Activated naive CD8-positive, alpha-beta T cell (primary cell): ENCODE data around the gene CHCHD6.
"Not testable (repeated sequence)": the region's sequence is repeated elsewhere in the genome, so short reads cannot be mapped to it uniquely, and the experiment has no call there.

Experiments used
- H3K27ac Mint-ChIP-seq: one replicate; pipeline ENCODE4 v1.8.0; 2021; ENCODE audit warnings: mixed read lengths
- H3K27me3 Mint-ChIP-seq: one replicate; pipeline ENCODE4 v1.8.0; 2021; ENCODE audit warnings: mixed read lengths
- H3K36me3 Mint-ChIP-seq: one replicate; pipeline ENCODE4 v1.8.0; 2021; ENCODE audit warnings: mixed read lengths
- H3K4me1 Mint-ChIP-seq: one replicate; pipeline ENCODE4 v1.8.0; 2021; ENCODE audit warnings: low read depth, mixed read lengths
- H3K4me3 Mint-ChIP-seq: one replicate; pipeline ENCODE4 v1.8.0; 2021; ENCODE audit warnings: mild to moderate bottlenecking, mixed read lengths
- H3K9me3 Mint-ChIP-seq: one replicate; pipeline ENCODE4 v1.8.0; 2021; ENCODE audit warnings: low read depth, mixed read lengths

CHCHD6 gene

DNA sequence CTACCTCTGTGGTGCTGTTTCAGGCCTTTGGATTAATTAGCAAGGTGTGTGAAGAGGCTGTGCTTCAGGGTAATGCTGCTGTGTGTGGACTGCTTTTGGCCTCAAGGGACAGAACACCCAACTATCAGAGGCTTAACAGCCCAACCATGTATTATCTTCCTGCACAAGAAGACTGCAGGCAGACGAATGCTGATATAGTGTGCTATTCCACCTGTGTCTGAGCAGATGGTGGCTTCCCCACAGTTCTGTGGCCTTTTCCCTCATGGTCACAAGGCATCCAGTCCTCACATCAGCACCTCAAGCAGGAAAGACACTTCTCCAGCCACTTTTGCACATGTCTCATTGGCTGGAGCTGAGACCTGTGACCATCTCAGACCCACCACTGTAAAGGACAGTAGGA, 76.6 kb downstream of the CHCHD6 start:
- no peak overlapping the region for H3K4me3 Mint-ChIP-seq
- no peak overlapping the region for H3K27ac Mint-ChIP-seq
- no peaks in the 10 kb centered on the region for H3K27me3 Mint-ChIP-seq
- no peaks in the 10 kb centered on the region for H3K9me3 Mint-ChIP-seq
- H3K36me3 Mint-ChIP-seq, result peaks cover 22% of the 10 kb centered on the region
- peaks cover 10% of the 10 kb centered on the region for H3K4me1 Mint-ChIP-seq

DNA sequence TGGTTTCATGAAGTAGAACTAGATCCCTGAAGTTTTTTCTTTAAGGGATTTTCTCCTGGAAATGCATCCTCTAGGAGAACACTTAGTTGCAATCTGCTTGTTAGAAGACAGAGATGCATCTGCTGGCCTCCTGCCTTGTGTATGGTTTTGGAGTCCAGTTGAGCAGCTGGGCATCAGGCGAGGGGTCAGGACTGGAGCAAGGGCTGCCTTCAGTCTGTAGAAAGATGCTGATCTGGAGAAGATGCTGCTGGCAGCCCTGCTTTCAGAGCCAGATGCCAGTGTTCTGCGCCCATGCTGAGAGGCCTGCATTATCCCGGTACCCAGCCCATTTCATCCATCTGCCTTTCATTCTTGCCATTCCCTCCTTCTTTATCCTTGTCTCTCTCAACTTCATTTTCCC, 77.4 kb downstream of the CHCHD6 start:
- Mint-ChIP-seq H3K36me3 (peaks cover 24% of the 10 kb centered on the region), H3K27ac (no peak overlapping the region), H3K4me1 (peaks cover 10% of the 10 kb centered on the region), H3K4me3 (no peak overlapping the region), H3K27me3 (no peaks in the 10 kb centered on the region), H3K9me3 (no peaks in the 10 kb centered on the region)

DNA sequence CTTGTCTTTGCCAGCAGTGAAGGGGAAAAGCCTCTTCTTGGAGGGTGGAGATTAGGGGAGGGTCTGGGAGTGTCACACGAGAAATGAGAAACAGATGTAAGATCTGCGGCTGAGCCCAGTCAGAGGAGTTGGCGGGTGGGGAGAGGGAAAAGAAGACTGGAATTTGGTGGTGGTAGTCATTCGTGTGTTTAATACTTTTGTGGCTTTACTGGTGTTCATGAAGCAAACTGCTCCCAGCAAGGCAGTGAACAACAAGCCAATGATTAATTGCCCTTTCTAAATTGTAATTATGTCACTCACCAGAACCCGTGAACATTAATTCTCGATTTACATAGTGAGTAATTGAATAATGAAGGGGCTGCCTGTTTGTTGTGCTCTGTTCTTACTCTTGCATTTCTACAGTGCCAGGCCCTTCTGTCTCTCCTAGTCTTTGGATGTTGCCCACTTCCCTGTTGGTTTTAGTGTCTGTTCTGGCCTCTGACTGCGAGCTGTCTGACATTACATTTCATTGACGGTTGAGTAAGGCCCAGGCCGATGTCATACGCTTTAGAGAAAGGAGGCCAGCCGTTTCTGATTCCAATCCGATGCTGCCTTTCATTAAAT, 78.0 kb downstream of the CHCHD6 start:
- peaks cover 24% of the 10 kb centered on the region for H3K36me3 Mint-ChIP-seq
- no peak overlapping the region for H3K27ac Mint-ChIP-seq
- H3K4me1 Mint-ChIP-seq, result peaks cover 10% of the 10 kb centered on the region
- H3K4me3 Mint-ChIP-seq, result no peak overlapping the region
- no peaks in the 10 kb centered on the region for H3K9me3 Mint-ChIP-seq
- no peaks in the 10 kb centered on the region for H3K27me3 Mint-ChIP-seq

DNA sequence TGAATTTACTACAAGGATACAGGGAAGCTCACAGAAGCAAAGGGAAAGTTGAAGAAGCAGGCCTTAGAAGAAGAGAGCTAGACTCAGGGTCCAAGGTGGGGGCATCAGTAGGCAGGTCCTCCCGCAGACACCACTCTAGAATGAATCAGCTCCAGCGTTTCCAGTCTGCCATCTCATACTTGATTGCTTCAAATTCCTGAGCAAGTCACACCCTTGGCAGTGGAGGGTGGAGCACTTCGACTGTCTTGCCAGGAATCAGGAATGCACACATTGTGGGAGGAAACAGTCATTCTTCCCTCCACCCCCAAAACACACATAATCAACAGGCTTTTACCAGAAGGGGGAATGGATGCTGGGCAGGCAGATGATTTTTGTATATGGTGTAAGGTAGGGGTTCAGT, 78.5 kb downstream of the CHCHD6 start:
- Mint-ChIP-seq H3K4me1 (peaks cover 10% of the 10 kb centered on the region), H3K9me3 (no peaks in the 10 kb centered on the region), H3K4me3 (no peak overlapping the region), H3K36me3 (peaks cover 24% of the 10 kb centered on the region), H3K27me3 (no peaks in the 10 kb centered on the region), H3K27ac (no peak overlapping the region)

DNA sequence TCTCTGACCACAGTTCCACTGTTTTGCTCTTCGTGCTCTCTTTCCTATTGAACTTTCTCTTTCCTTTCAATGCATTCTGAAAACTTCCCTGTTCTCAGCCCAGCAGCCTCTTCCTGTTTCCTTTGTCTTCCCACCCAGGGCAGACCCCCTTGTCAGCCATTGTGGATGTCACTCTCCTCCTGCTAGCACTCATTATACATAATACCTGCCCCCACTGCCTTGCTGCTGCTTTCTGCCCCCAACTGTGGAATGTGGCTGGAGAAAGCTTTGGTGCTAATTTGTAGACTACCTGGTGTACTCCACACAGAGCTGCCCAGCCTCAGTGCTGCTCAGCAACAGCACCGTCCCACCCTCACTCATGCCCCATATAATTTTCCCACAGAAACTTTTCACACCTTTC, 80.2 kb downstream of the CHCHD6 start:
- H3K9me3 Mint-ChIP-seq, result no peaks in the 10 kb centered on the region
- H3K27me3 Mint-ChIP-seq, result no peaks in the 10 kb centered on the region
- H3K4me3 Mint-ChIP-seq, result no peak overlapping the region
- peaks cover 32% of the 10 kb centered on the region for H3K36me3 Mint-ChIP-seq
- peak overlapping the region; percentile 47 for H3K27ac Mint-ChIP-seq
- peaks cover 10% of the 10 kb centered on the region for H3K4me1 Mint-ChIP-seq

DNA sequence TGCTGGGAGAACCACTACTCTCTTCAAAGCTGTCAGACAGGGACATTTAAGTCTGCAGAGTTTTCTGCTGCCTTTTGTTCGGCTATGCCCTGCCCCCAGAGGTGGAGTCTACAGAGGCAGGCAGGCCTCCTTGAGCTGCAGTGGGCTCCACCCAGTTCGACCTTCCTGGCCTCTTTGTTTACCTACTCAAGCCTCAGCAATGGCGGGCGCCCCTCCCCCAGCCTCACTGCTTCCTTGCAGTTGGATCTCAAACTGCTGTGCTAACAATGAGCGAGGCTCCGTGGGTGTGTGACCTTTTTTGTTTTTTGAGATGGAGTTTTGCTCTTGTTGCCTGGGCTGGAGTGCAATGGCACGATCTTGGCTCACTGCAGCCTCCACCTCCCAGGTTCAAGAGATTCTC, 87.3 kb downstream of the CHCHD6 start:
- H3K4me3 Mint-ChIP-seq, H3K27ac Mint-ChIP-seq, H3K27me3 Mint-ChIP-seq, H3K4me1 Mint-ChIP-seq: not testable (repeated sequence)
- peaks cover 14% of the 10 kb centered on the region for H3K9me3 Mint-ChIP-seq
- peaks cover 33% of the 10 kb centered on the region for H3K36me3 Mint-ChIP-seq

DNA sequence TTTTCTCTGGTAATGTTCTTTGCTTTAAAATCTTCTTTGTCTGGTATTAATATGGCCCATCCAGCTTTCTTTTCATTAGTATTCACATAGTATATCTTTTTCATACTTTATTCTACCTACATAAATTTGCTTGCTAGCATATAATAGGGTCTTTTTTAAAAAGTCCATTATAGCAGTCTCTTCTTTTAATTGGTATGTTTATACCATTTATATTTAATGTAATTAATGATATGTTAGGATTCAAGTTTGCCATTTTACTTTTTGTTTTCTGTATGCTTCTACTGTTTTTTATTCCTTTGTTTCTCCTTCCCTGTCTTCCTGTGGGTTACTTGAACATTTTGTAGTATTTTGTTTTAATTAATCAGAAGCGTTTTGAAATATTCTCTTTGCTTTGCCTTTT, 89.0 kb downstream of the CHCHD6 start:
- peaks cover 5% of the 10 kb centered on the region for H3K4me1 Mint-ChIP-seq
- peaks cover 36% of the 10 kb centered on the region for H3K36me3 Mint-ChIP-seq
- no peak overlapping the region for H3K4me3 Mint-ChIP-seq
- H3K27ac Mint-ChIP-seq, result no peak overlapping the region
- peaks cover 14% of the 10 kb centered on the region for H3K9me3 Mint-ChIP-seq
- no peaks in the 10 kb centered on the region for H3K27me3 Mint-ChIP-seq

DNA sequence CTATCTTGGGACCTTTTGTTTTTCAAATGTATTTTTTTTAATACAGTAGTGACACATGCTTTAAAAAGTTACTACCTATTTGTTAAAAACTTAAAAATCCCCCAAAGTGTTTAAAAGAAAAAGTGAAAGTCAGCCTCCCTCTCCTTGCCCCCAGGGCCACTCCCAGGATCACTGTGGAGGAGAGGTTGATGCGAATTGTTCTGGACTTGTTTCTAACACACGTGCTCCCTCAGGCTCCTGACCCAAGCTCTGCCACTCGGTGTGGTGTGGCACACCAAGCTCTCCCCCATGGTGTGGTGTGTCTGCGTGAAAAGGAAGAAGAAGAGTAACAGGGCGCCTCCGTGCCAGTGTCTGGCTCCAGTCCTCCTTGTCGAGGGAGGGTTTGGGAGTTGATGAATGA, 93.5 kb downstream of the CHCHD6 start:
- peaks cover 42% of the 10 kb centered on the region for H3K36me3 Mint-ChIP-seq
- peaks cover 3% of the 10 kb centered on the region for H3K4me1 Mint-ChIP-seq
- no peaks in the 10 kb centered on the region for H3K27me3 Mint-ChIP-seq
- H3K9me3 Mint-ChIP-seq, result peaks cover 8% of the 10 kb centered on the region
- no peak overlapping the region for H3K4me3 Mint-ChIP-seq
- no peak overlapping the region for H3K27ac Mint-ChIP-seq

DNA sequence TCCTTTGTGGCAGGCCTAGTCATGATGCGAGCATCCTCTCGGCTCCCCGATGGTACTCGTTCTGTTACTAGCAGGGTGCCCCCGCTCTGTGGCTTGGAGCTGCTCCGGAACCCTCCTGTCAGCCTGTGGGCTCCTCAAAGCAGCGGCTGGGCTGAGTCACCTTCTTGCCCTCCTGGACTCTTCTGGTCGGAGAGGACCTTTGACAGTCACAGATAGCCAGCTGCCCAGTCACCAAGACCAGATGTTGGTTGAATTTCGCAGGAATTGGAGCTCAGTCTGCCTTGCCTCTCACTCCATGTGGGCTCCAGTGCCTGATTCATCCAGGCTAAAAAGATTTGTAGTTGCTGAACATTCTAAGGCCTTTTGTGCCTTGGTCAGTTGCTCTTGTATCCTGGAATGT, 94.5 kb downstream of the CHCHD6 start:
- Mint-ChIP-seq H3K27ac (no peak overlapping the region), H3K4me1 (peaks cover 1% of the 10 kb centered on the region), H3K9me3 (peaks cover 5% of the 10 kb centered on the region), H3K4me3 (no peak overlapping the region), H3K36me3 (peaks cover 34% of the 10 kb centered on the region), H3K27me3 (no peaks in the 10 kb centered on the region)

DNA sequence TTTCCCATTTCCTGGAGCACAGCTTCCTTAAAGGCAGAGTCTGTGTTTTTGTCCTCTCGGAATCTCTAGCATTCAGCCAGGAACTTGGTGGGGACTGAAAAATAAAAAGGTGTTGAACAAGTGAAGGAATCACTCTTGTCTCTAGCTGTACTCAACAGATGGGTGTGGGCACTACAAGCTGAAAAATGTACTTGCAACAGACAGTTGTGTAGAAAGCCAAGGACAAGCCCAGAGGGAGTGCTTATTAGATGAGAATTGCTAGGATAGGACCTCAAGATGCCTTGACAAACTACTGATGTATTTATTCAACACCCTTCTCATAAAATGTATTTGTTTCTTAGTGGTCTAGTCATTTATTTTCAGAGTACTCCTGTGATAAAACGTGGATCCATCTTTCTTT, 95.1 kb downstream of the CHCHD6 start:
- Mint-ChIP-seq H3K27me3 (no peaks in the 10 kb centered on the region), H3K36me3 (peaks cover 30% of the 10 kb centered on the region), H3K27ac (no peak overlapping the region), H3K4me3 (no peak overlapping the region), H3K9me3 (no peaks in the 10 kb centered on the region), H3K4me1 (peaks cover 1% of the 10 kb centered on the region)

DNA sequence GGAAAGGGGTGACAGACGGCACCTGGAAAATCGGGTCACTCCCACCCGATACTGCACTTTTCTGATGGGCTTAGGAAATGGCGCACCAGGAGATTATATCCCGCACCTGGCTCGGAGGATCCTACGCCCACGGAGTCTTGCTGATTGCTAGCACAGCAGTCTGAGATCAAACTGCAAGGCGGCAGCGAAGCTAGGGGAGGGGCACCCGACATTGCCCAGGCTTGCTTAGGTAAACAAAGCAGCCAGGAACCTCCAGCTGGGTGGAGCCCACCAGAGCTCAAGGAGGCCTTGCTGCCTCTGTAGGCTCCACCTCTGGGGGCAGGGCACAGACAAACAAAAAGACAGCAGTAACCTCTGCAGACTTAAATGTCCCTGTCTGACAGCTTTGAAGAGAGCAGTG, 97.3 kb downstream of the CHCHD6 start:
- peaks cover 27% of the 10 kb centered on the region for H3K36me3 Mint-ChIP-seq
- not testable (repeated sequence) for H3K9me3 Mint-ChIP-seq, H3K27ac Mint-ChIP-seq, H3K27me3 Mint-ChIP-seq, H3K4me1 Mint-ChIP-seq, H3K4me3 Mint-ChIP-seq

DNA sequence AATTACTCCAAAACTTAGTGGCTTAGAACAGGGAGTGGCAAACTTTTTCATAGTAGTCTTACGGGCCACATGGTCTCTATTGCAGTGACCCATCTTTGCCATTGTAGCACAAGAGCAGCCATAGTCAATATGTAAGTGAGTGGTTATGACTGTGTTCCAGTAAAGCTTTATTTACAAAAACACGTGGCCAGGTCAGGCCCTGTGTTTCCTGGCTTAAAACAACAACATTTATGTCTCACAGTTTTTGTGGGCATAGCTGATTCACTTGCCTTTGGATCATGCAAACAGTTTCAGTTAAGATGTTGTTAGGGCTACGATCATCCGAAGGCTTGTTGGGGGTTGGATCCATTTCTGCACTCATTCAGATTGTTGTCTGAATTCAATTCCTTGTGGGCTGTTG, 103.8 kb downstream of the CHCHD6 start:
- no peaks in the 10 kb centered on the region for H3K27me3 Mint-ChIP-seq

DNA sequence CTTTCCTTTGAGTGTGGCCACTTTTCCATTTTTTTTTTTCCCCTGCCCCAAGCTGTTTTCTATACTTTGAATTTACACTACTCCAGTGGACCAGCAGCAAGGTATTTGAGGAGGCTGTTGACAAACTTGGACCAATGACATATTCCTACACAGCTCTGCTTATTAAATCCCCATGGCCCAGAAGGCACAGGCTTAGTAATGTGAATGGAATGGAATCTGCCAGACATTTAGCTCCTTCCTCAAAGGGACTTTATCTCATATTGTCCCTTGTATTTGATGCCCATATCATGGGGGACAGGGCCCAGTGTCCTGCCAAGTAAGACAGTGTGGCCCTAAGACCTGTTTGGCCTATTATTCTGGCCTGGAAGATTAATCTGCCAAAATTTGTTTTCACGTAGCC, 107.5 kb downstream of the CHCHD6 start:
- H3K4me3 Mint-ChIP-seq, result no peak overlapping the region
- peaks cover 12% of the 10 kb centered on the region for H3K9me3 Mint-ChIP-seq
- H3K36me3 Mint-ChIP-seq, result peaks cover 4% of the 10 kb centered on the region
- peaks cover 8% of the 10 kb centered on the region for H3K4me1 Mint-ChIP-seq
- no peaks in the 10 kb centered on the region for H3K27me3 Mint-ChIP-seq
- no peak overlapping the region for H3K27ac Mint-ChIP-seq

More for the DNA sequence above, 103.8 kb downstream of the CHCHD6 start:
- H3K36me3 Mint-ChIP-seq, result peaks cover 4% of the 10 kb centered on the region
- peaks cover 1% of the 10 kb centered on the region for H3K4me1 Mint-ChIP-seq
- no peak overlapping the region for H3K27ac Mint-ChIP-seq
- H3K4me3 Mint-ChIP-seq, result no peak overlapping the region
- H3K9me3 Mint-ChIP-seq, result peaks cover 12% of the 10 kb centered on the region

DNA sequence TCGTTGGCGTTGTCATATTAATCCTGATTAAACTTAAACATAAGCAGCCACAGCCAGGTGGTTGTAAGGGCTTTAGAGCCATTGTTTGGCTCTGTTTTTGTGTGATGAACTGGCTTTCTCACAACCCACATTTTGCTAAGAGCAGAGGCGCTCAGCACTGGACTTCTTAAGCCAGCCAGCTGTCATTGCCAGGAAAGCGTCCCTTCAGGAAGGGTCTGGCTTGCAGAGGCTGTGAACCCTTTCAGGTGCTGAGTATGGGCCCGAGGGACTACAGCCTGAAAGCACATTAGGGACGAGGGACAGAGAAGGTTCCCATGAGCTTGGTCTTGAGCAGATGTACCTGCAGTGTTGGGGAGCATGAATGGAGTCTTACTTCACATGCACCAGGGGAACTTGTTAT, 112.3 kb downstream of the CHCHD6 start:
- Mint-ChIP-seq H3K36me3 (peaks cover 6% of the 10 kb centered on the region), H3K9me3 (no peaks in the 10 kb centered on the region), H3K4me3 (no peak overlapping the region), H3K27ac (no peak overlapping the region), H3K27me3 (no peaks in the 10 kb centered on the region), H3K4me1 (peaks cover 13% of the 10 kb centered on the region)

DNA sequence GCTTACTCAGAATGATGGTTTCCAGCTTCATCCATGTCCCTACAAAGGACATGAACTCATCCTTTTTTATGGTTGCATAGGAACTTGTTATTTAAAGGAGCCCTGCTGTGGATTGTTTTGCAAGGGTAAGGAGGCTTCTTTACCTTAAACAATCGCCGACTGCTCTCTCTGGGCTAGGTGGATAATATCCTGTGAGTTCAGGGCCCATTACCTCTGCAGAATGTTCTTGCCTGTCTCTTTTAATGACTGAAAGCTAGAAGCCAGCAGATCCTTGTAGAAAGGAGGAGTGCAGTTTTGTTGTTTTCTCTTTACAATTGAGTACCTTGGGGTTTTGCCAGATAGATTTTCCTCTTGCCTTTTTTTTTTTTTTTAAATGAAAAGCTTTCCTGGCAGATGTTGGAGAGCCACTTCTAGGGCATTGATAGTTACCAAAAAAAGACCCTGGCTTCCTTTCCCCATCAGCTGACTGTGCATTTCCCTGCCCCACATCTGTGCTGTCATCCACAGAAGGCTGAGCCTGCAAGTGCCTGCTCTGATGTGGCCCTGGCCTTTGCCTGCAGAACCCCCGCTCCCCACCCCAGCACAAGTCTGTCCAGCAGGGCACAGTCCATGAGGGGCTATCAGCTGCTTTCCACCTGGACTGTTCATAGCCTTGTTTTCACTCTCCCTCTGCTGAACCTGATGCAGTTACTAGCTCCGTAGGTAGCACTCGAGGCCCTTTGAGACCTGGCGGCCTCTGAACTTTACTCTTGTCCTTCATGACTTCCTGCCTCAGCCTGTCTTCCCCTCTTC, 113.1 kb downstream of the CHCHD6 start:
- H3K9me3 Mint-ChIP-seq, result peaks cover 7% of the 10 kb centered on the region
- H3K4me1 Mint-ChIP-seq, result peaks cover 13% of the 10 kb centered on the region
- H3K27me3 Mint-ChIP-seq, result no peaks in the 10 kb centered on the region
- H3K36me3 Mint-ChIP-seq, result peaks cover 12% of the 10 kb centered on the region
- H3K27ac Mint-ChIP-seq, result no peak overlapping the region
- H3K4me3 Mint-ChIP-seq, result no peak overlapping the region

DNA sequence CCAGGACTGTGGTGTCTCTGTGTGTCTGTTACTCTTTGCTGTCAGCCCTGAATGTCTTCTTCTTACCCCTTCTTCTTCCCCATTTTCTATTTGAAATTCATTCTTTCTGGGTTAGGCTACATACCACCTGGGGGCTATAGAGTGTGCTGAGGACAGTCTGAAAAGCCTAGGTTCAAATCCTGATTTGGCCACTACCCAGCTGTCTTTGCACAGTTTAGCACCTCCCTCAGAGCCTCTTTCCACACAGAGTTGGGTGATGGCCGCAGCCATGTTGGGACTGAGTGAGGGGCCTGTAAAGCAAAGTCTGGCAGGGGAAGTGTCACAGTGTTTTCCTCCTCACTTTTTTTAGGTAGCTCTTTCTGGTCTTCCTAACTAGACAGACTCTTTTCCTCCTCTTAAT, 113.7 kb downstream of the CHCHD6 start:
- H3K36me3 Mint-ChIP-seq, result peaks cover 12% of the 10 kb centered on the region
- H3K4me3 Mint-ChIP-seq, result no peak overlapping the region
- H3K27ac Mint-ChIP-seq, result no peak overlapping the region
- peaks cover 7% of the 10 kb centered on the region for H3K9me3 Mint-ChIP-seq
- no peaks in the 10 kb centered on the region for H3K27me3 Mint-ChIP-seq
- H3K4me1 Mint-ChIP-seq, result peaks cover 12% of the 10 kb centered on the region
